HG02870 (cell line): ENCODE data around the gene TNIK.

Experiments used
- ATAC-seq: cut with Tn5 transposase; IDR thresholded peaks from one replicate; pipeline ENCODE4 v1.9.1; 2021; ENCODE audit warnings: mild to moderate bottlenecking, moderate library complexity; ENCODE audit not compliant: unreplicated experiment

The TNIK gene

DNA sequence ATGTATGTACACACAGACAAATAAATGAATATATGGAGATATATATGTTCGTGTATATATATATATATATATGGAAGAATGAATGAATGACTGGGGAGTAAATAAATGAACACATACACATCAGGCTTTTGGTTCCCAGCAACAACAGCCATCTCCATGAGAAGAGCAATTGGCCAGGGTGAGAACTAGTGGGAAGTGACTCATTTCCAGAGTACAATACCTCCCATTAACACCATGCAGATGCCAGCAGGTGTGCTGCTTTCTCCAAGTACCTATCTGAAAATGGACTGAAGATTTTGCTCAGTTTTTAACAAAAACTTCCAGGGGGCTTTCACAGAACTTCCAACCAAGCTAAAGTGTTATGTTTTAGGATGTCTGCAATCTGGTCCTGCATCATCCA lies 253.9 kb downstream of the TNIK start:
- ATAC-seq: peak; percentile 87

GRCh38 chr3:171204942-171205341 lies 255.3 kb downstream of the TNIK start:
- no peak for ATAC-seq

GRCh38 chr3:171201825-171202224 lies 258.4 kb downstream of the TNIK start:
- ATAC-seq: no peak

- ATAC-seq: no peak
Measured at GRCh38 chr3:171200750-171201088, 259.5 kb downstream of the TNIK start.

- no peak for ATAC-seq
Measured at GRCh38 chr3:171200052-171200749, 260.0 kb downstream of the TNIK start.

- ATAC-seq: no peak
Measured at GRCh38 chr3:171199473-171199829, 260.8 kb downstream of the TNIK start.

DNA sequence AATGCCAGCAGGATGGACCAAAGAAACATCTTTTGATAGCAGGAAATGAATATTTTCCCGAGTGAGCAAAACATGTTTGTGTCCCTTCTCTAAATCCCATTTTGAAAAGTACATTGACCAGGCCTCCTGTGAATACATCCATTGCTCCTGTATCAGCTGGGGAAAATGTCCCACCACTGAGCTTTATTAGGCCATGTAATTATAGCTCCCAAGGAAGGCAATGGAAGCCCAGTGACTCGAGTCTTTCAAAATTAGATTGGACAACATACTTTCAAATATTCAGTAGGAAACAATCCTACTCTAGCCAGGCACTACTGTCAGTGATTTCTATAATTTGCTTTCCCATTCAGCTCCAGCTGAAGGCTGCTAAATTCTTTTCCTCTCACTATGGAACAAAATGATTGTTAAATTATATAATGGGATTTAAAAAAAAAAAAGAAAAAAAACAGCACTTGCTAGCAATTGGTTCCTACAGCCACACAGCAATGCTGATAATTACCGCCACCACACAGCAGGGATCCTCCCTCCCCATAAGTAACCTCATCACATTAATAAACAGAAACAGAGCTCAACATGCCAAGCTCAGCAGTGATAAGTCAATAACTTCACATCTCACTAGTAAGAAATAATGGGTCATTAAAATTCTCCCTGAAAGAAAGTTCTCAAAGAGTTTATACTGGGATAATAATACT lies 261.3 kb downstream of the TNIK start:
- ATAC-seq: no peak

GRCh38 chr3:171195686-171196085 lies 264.5 kb downstream of the TNIK start:
- no peak for ATAC-seq

DNA sequence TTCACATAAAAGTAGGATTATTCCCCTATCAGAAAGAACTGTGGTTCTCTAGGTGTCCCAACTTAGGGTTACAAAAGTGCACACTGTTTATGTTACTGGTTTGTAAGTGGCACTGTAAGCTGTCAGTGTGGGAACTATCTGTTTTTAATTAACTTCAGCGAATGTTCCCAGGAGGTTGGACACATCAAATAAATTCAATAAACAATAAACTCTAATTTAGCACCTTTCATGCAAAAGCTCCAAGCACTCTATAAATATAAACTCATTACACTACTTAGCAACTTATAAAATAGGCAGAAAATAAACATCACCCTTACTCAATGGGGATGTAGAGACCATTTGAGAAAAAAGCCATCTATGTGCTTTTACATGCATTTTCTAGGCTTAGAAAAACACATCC lies 265.2 kb downstream of the TNIK start:
- no peak for ATAC-seq

- ATAC-seq: no peak
Measured at GRCh38 chr3:171193693-171194092, 266.5 kb downstream of the TNIK start.

DNA sequence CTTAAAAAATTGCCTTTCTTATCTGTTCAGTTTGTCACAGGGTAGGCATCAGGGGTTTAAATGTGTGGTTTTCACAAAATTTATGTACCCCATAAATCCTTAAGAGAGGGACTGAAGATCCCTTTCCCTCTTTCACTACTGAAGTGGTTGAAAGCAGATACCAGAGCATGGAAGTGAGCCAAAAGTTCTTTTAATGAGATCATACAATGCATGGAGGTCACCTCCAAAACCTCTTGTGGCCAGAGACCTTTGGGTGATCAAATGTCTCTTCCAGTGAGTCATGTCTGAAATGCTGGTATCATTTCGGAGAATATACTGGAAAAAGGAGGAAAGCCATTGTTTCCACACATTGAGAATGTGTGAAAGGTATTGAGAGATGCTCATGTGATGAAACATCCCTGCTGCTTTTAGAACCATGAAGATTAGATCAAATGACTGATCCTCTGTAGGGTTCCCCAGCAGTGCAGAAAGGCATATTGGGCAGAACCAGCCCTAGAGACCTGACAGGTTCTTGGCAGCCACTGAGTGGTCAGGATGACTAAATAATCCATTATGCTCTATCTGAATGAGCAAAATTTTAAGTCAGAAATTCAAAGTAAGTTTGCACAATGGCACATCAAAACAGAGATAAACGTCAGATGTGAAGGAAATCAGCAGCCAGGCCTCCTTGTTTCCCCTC lies 267.9 kb downstream of the TNIK start:
- no peak for ATAC-seq

GRCh38 chr3:171190668-171191067 lies 269.5 kb downstream of the TNIK start:
- ATAC-seq: no peak

- ATAC-seq: peak; percentile 56
Measured at GRCh38 chr3:171189394-171190080, 270.7 kb downstream of the TNIK start.

DNA sequence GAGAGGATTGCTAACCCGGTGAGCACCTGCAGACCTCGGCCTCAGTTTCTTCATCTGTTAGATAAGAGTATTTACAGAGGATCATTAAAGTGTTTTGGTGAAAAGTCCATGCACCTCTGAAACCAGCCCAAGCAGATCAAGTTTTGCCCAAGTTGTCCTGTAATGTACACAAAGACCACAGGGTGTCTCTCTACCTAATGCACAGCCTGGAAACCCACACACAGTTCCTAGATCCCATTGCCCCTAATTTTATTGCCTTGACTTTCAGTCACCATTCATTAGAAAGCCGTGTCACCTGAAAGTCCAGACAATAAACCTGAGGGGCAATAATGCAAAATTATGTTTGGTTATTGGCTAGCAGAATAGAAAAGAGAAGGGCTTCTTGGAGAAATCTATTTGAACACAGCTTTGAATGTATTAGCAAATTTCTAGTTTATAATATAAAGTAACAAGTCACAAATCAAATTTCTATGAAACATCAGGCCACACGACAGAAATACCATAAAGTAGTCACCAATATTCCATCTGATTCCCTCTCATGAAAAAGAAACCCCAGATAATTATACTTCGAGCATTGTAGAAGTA lies 272.4 kb downstream of the TNIK start:
- ATAC-seq: peak; percentile 31

GRCh38 chr3:171186817-171187500 lies 273.2 kb downstream of the TNIK start:
- no peak for ATAC-seq

- no peak for ATAC-seq
Measured at GRCh38 chr3:171186383-171186782, 273.8 kb downstream of the TNIK start.

DNA sequence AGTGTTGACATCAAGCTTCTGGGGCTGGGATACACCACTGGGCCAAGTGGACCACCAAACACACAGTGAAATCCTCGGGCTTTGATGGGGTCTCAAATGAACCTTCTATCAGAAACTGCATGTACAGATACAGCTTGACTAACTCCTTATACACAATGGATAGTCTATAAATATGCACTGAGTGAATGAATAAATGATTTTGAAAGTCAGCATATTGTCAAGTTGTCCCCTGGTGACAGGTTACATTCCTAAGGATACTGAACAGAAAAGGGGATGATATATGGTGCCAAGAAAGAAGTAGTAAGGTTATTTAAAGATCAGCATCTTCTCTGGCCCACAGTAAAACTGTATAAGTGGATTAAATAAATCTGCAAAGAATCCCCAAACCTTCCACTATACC lies 274.2 kb downstream of the TNIK start:
- ATAC-seq: no peak

DNA sequence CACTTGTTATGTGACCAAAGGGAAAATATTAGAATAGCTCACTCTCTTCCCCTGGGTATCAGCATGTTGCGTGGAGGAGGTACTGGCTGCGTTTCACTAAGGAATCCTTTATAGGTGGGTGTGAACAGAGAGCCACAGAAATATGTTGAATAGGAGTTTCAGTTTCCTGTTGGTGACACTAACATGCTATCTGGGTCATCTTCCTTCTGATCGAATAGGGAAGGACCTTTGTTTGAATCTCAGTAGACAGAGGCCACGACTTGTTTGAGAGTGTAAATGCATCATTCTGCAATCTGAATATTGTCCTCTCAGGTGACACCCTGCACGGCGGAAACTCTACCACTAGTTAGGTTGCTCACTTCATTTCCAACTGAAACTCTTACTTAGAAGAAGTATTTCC lies 275.8 kb downstream of the TNIK start:
- peak; percentile 79 for ATAC-seq

- ATAC-seq: no peak
Measured at GRCh38 chr3:171183042-171183441, 277.2 kb downstream of the TNIK start.

GRCh38 chr3:171181907-171182690 lies 278.1 kb downstream of the TNIK start:
- no peak for ATAC-seq
